SK-N-SH treated with all-trans-retinoic acid at 6 μM for 48 hours (cell line): ENCODE results near the gene POTEC.
"Not testable (repeated sequence)": the region's sequence is repeated elsewhere in the genome, so short reads cannot be mapped to it uniquely, and the experiment has no call there.

ENCODE experiments used
- ATAC-seq: fragments of 200-7000 bp; cut with Tn5 transposase; 3 replicates; pipeline ENCODE4 v1.9.1; 2020; ENCODE audit warnings: mild to moderate bottlenecking, moderate library complexity
- ARNTL ChIP-seq: fragments of 450-650 bp; formaldehyde crosslinking; IDR thresholded peaks from 2 replicates; pipeline ENCODE4 v1.5.0; 2020; ENCODE audit warnings: low read depth, mild to moderate bottlenecking, moderate library complexity, borderline replicate concordance
- BACH2 ChIP-seq: fragments of 250-450 bp; sonication (Bioruptor Pico); IDR thresholded peaks from 2 replicates; pipeline ENCODE4 v1.9.0; 2021; ENCODE audit warnings: mild to moderate bottlenecking, borderline replicate concordance
- CREB5 ChIP-seq: fragments of 250-450 bp; sonication (Bioruptor Pico); IDR thresholded peaks from 2 replicates; pipeline ENCODE4 v1.5.1; 2020; ENCODE audit warnings: low read depth, mild to moderate bottlenecking, moderate library complexity
- CSDC2 ChIP-seq: fragments of 250-450 bp; sonication (Bioruptor Pico); IDR thresholded peaks from 2 replicates; pipeline ENCODE4 v1.5.0; 2020; ENCODE audit warnings: mild to moderate bottlenecking, moderate library complexity
- ESRRG ChIP-seq: fragments of 250-450 bp; sonication (Bioruptor Pico); IDR thresholded peaks from 2 replicates; pipeline ENCODE4 v1.6.1; 2021; ENCODE audit warnings: mild to moderate bottlenecking
- GLIS3 ChIP-seq: fragments of 250-450 bp; sonication (Bioruptor Pico); IDR thresholded peaks from 2 replicates; pipeline ENCODE4 v1.5.0; 2020; ENCODE audit warnings: mild to moderate bottlenecking, moderate library complexity
- ISL1 ChIP-seq: fragments of 250-450 bp; sonication (Bioruptor Pico); IDR thresholded peaks from 2 replicates; pipeline ENCODE4 v2.1.2; 2022; ENCODE audit warnings: mild to moderate bottlenecking, moderate library complexity
- PATZ1 ChIP-seq: fragments of 250-450 bp; sonication (Bioruptor Pico); IDR thresholded peaks from 2 replicates; pipeline ENCODE4 v1.8.0; 2020; ENCODE audit warnings: mild to moderate bottlenecking, moderate library complexity, borderline replicate concordance
- POU6F1 ChIP-seq: fragments of 250-450 bp; sonication (Bioruptor Pico); IDR thresholded peaks from 2 replicates; pipeline ENCODE4 v1.8.0; 2021; ENCODE audit warnings: low read depth, mild to moderate bottlenecking, moderate library complexity, borderline replicate concordance
- ZFP3 ChIP-seq: fragments of 250-450 bp; sonication (Bioruptor Pico); IDR thresholded peaks from 2 replicates; pipeline ENCODE4 v1.5.0; 2020; ENCODE audit warnings: mild to moderate bottlenecking, moderate library complexity
- ZFP30 ChIP-seq: fragments of 450-650 bp; formaldehyde crosslinking; IDR thresholded peaks from 2 replicates; pipeline ENCODE4 v1.5.0; 2022; ENCODE audit warnings: mild to moderate bottlenecking, moderate library complexity
- ZNF565 ChIP-seq: fragments of 450-650 bp; formaldehyde crosslinking; conservative IDR thresholded peaks from 2 replicates; pipeline ENCODE4 v1.5.0; 2020; ENCODE audit warnings: low read depth, mild to moderate bottlenecking, moderate library complexity

Gene POTEC

DNA sequence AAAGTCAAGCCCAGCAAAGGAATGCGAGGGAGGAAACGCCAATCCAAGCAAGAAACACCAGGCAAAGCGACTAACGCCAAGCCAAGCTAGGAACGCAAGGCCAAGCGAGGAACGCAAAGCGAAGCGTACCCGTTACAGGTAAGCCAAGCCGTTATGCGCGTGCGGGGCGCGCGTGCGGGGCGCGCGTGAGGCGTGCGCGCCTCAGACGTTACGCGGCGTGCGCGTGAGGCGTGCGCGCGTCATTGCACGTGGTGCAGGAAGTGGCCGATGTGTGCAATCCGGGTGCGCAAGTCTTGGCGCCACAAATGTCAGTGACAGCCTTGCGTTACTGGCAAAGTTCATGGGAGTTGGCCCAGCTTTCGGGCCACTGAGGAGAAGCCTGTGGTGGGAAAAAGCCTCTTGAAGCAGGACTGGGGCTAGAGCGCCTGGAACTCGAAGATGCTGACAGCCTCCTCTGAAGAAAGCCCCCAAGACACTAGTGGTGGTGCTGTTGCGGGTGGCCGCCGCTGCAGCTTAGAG is at the start of gene POTEC:
Gene POTEC (minus strand): TSS at position 155 of the 519 bp plus-strand sequence. CDS start 454 bp downstream, outside the sequence.
- ATAC-seq: not testable (repeated sequence)

DNA sequence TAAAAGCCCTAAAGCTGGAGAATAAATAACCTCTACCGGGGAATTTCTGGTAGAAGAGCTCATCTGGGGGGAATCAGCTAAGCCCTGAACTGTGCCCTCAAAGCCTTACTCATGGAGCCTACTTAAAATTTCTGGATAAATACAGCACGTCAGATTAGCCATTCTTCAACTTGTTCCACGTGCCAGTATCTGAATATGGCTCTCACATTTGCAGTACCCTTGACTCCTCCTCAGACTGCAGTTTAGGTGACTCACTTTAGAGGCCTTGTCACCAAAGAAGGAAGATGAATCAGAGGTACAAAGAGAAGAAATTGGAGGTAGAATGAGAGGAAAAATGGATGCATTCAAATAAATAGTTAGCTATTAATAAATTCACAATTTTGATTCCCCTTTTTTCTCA is 34.6 kb upstream of the POTEC start:
- no peak for ATAC-seq
- TF ChIP-seq ZFP3 (CRISPR knock-in tag) (no peak), ESRRG (no peak), PATZ1 (CRISPR knock-in tag) (no peak), POU6F1 (CRISPR knock-in tag) (no peak), ZFP30 (no peak), BACH2 (CRISPR knock-in tag) (no peak), CREB5 (CRISPR knock-in tag) (no peak), ZNF565 (CRISPR knock-in tag) (no peak), ARNTL (no peak), CSDC2 (CRISPR knock-in tag) (no peak), ISL1 (no peak), GLIS3 (CRISPR knock-in tag) (no peak)

GRCh38 chr18:14559502-14559901 is 16.1 kb upstream of the POTEC start:
- ATAC-seq: not testable (repeated sequence)

DNA sequence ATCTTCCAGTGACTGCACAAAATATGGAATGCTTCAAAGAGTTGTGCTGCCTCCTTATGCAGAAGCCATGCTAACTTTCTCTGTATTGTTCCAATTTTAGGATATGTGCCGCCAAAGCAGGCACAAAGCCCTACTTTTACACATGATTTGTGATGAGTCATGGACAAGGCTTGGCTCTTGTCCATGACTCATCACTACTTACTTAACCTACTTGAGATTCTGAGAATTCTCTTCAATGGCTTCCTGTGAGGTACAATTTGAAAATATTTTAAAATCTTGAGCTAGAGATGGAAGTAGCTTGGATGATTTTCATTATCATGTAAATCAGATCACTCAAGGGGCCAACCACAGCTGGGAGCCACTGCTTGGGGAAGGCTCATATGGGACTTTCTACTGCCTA is 11.7 kb downstream of the POTEC start:
- not testable (repeated sequence) for ATAC-seq

GRCh38 chr18:14510707-14511106 is 32.7 kb downstream of the POTEC start:
- ATAC-seq: not testable (repeated sequence)

DNA sequence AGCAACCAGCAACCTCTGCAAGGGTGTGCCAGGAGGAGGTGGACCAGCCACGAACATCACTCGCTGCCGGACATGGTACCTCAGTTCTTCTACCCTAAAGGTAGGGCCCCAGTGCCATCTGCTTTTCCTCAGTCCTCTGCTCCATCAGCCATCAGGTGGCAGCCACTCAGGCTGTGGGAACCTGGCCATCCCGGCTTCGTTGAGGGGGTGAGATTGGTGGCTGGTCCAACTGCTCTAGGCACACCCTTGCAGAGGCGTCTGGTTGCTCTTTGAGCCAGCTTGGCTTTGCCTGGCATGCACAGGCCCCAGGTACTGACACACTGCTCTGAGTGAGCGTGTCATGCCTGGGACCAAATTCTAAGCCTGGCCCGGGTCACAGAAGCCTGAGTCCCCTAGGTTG is 39.7 kb downstream of the POTEC start:
- ATAC-seq: not testable (repeated sequence)

GRCh38 chr18:14501894-14502293 is 41.5 kb downstream of the POTEC start:
- ATAC-seq: not testable (repeated sequence)

DNA sequence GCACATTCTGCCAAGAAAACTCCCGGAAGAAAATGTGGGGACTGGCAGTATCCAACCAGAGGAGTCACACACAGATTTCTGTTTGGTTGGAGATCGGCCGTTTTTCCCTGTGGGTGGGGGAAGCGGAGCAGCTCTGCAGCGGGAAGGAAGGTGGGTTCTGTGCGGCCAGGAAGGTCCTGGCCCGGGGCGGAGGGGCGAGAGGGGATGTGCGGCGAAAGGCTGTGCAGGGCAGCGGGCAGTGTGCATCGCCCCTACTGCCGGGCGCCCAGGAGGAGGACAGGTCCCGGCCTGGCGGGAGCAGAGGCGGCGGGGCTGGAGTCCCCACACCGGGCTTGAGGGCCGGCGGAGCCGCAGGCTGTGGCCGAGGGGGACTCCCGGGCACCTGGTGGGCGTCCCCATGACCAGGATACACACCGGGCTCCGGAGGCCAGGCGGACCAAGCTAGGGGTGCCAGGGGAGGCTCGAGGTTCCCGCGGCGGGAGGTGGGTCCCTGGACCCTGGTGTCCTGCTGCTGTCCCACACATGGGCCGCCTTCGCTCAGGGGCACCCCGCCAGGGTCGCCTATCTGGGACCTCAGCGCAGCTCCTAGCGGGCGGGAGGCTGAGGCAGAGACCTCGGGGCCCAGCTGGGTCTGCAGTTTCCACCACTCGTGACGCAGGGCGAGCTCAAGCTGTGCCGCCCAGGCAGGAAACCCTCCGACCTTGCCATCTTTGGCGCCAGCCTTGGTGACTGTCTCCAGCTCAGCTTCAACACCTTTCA is 54.0 kb downstream of the POTEC start:
- not testable (repeated sequence) for ATAC-seq

- not testable (repeated sequence) for ATAC-seq
Observed at GRCh38 chr18:14488789-14489188, 54.6 kb downstream of the POTEC start.

DNA sequence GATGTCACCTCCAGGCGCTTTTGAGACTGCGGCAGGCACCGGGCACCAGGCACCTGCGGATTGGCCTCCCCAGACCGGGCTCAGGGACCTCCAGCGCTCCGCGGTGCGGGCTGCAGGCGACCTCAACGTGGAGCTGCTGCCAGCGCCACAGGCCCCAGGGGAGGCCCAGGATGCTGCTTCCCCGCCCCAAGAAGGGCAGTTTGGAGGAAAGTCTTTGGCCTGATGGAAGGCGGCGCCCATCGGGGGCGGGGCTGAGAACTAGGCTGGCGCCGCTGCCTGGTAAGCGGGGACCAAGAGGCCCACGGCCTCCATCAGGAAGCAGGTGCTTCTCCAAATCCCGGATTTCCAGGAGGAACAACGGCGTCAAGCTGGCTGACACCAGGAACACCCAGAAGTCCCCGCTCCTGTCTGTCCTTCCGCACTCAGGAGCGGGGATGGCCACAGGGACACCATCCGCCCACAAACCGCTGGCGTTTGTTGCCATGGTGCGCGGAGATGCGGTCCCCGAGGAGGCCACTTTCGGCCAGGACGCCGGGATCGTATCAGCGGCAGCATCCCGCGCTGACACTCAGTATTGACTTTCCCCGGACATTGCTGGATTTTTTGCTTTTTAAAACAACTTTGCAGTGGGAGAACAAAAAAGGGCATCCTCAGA is 56.3 kb downstream of the POTEC start:
- ATAC-seq: not testable (repeated sequence)

DNA sequence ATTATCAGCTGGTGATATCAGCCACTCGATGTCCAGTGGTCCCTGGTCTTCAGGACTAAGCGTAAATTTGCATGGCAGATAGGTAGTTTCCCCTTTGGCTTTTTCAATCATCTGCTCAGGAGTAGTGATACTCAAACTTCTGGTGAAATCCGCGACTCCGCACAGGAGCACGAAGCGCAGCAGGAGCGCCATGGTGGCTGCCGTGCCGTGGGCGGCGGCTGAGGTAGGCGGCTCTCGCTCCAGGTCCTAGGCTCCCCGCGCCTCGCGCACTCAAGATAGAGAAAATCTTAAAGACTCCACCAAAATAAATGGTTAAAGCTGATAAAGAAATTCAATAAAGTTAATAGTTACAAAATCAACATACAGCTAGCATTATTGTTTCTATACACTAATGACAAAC is 64.3 kb downstream of the POTEC start:
- ATAC-seq: not testable (repeated sequence)

GRCh38 chr18:14475520-14475919 is 67.9 kb downstream of the POTEC start:
- ATAC-seq: not testable (repeated sequence)

- ATAC-seq: not testable (repeated sequence)
Observed at GRCh38 chr18:14474752-14475151, 68.6 kb downstream of the POTEC start.

DNA sequence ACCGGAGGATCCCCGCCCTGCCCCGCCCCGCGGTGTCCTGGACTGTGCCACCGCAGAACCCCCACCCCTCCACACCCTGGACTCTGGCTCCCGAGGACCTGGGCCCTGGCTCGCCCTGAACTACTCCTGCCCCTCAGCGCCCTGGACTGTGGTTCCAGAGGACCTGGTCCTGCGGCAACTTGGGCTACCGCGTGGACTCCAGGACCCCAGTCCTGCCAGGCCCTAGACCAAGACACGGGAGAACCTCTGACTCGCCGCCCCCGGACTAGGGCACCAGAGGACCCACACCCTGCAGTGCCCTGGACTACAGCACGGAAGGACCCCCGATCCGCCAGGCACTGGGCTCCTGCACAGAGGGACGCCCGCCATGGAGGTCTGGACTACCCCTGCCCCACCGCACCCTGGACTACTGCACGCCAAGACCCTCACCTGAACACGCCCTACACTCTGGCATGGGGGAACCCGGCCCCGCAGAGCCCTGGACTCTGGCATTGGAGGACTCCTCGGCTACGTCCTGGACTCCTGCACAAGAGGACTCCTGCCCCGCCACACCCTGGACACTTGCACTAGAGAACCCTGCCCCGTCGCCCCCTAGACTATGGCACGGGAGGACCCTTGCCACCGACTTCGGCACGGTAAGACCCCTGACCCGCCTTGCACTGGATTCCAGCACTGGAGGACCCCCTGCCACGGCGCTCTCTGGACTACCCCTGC is 69.2 kb downstream of the POTEC start:
- not testable (repeated sequence) for ATAC-seq
